HG03196 (cell line): ENCODE results near the gene SENP5.
A peak's percentile ranks its signal among the peaks of the same experiment; 100 is the strongest.
"Not testable (repeated sequence)": the region's sequence is repeated elsewhere in the genome, so short reads cannot be mapped to it uniquely, and the experiment has no call there.

Source experiments
- ATAC-seq: cut with Tn5 transposase; IDR thresholded peaks from one replicate; pipeline ENCODE4 v1.9.1; 2021; ENCODE audit not compliant: unreplicated experiment

SENP5 gene

GRCh38 chr3:196941729-196942225, 74.1 kb downstream of the SENP5 start:
- peak; percentile 17 for ATAC-seq

- ATAC-seq: peak; percentile 87
These were observed 74.7 kb downstream of the SENP5 start, which contains the start of gene NCBP2 for GRCh38 chr3:196942226-196942914. TSS of gene NCBP2 (minus strand) at chr3:196942528. CDS start at chr3:196942503, 25 bp downstream.

DNA sequence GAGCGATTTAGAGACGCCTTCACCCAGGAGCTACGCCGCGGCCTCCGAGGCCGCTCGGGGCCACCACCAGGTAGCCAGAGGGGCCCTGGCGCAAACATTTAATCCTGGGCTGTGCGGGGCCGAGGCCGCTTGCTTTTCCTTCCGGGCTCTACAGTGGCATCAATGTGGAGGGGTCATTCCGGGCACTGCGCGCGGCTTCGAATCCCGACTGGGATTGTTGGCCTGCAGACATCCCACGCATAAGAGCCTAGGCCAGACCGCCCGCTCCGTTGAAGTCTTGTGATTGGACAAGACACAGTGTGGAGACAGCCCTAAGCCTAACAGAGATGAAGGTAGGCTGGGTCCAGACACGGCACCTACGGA, 75.2 kb downstream of the SENP5 start:
- peak; percentile 6 for ATAC-seq

- not testable (repeated sequence) for ATAC-seq
These were observed 76.5 kb downstream of the SENP5 start for GRCh38 chr3:196944037-196944790.

GRCh38 chr3:196947136-196947859, 79.6 kb downstream of the SENP5 start:
- no peak for ATAC-seq

- no peak for ATAC-seq
These were observed 80.2 kb downstream of the SENP5 start for GRCh38 chr3:196947860-196948441.

DNA sequence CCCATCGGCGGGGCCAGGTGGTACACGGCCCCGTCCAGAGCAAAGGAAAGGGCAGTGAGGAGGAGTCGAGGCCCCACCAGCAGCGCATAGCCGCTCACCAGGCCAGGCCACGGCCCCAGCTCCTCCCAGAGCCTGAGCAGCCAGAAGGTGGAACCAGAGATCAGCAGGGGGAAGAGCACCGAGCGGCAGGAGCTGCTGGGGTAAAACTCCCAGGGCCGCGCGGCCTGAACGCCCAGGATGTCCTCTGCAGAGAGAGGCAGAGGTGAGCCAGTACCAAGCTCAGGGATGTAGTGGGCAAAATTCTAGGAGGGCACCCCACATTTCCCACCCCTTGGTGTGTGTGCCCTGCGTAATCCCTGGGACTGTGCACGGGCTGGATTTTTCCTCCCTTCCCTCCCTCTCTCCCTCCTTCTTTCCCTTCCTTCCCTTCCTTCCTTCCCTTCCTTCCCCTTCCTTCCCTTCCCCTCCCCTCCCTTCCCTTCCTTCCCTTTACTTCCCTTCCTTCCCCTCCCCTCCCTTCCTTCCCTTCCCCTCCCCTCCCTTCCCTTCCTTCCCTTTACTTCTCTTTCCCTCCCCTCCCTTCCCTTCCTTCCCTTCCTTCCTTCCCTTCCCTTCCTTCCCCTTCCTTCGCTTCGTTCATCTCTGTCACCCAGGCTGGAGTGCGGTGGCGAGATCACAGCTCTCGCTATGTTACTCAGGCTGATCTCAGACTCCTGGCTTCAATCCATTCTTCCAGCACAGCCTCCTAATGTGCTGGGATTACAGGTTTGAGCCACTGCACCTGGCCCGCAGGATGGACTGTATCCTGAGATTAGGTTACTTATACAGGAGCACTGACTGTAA, 80.9 kb downstream of the SENP5 start:
- ATAC-seq: no peak

DNA sequence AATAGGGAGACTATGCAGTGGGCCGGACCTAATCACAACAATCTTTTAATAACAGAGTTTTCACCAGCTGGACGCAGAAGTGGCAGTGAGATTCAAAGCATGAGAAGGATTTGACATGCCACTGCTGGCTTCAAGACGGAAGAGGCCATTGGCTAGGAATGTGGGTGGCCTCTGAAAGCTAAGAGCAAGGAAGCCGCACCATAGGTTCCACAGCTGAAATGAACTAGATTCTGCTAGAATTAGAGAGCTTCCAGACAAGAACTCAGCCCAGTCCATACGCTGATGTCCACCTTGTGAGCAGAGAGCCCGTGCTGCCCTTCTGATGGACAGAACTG, 81.5 kb downstream of the SENP5 start:
- ATAC-seq: no peak

- ATAC-seq: no peak
These were observed 82.0 kb downstream of the SENP5 start for GRCh38 chr3:196949750-196950149.

DNA sequence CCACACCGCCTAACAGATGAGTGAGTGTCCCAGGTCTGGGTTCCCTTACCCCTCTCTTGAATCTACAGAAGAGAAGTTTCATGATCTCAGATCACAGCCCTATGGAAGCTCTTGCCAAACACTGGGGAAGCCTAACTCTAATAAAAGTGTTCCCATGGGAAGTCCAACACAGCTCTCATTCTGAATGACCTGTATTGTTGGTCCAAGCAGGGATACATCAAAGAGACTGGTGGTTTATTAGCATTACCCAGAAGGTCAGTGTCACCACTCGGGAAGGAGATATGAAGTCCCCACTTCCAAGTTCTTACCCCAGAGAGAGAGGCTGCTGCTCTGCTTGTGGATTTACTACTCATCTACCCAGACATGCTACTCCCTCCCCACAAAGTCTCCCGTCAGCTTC, 83.7 kb downstream of the SENP5 start:
- no peak for ATAC-seq

DNA sequence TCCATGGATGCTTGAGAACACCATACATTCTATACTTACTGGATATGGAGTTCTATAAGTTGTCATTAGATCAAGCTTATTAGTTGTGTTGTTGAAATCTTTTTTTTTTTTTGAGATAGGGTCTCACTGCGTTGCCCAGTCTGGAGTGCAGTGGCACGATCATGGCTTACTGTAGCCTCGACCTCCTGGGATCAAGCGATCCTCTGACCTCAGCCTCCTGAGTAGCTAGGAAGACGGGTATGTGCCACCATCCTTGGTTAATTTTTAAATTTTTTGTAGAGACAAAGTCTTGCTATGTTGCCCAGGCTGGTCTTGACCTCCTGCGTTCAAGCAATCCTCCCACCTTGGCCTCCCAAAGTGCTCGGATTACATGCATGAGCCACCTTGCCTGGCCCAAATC, 87.1 kb downstream of the SENP5 start:
- ATAC-seq: no peak

DNA sequence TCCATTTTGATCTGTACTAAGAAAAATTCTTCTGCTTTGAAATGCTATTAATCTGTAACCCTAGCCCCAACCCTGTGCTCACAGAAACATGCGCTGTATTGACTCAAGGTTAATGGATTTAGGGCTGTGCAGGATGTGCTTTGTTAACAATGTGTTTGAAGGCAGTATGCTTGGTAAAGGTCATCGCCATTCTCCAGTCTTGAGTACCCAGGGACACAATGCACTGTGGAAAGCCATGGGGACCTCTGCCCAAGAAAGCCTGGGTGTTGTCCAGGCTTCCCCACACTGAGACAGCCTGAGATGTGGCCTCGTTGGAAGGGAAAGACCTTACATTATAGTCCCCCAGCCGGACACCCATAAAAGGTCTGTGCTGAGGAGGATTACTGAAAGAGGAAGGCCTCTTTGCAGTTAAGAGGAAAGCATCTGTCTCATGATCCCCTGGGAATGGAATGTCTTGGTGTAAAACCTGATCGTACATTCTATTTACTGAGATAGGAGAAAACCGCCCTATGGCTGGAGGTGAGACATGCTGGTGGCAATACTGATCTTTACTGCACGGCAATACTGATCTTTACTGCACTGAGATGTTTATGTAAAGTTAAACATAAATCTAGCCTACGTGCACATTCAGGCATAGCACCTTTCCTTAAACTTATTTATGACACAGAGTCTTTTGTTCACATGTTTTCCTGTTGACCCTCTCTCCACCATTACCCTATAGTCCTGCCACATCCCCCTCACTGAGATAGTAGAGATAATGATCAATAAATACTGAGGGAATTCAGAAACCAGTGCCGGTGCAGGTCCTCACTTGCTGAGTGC, 94.6 kb downstream of the SENP5 start:
- ATAC-seq: no peak

DNA sequence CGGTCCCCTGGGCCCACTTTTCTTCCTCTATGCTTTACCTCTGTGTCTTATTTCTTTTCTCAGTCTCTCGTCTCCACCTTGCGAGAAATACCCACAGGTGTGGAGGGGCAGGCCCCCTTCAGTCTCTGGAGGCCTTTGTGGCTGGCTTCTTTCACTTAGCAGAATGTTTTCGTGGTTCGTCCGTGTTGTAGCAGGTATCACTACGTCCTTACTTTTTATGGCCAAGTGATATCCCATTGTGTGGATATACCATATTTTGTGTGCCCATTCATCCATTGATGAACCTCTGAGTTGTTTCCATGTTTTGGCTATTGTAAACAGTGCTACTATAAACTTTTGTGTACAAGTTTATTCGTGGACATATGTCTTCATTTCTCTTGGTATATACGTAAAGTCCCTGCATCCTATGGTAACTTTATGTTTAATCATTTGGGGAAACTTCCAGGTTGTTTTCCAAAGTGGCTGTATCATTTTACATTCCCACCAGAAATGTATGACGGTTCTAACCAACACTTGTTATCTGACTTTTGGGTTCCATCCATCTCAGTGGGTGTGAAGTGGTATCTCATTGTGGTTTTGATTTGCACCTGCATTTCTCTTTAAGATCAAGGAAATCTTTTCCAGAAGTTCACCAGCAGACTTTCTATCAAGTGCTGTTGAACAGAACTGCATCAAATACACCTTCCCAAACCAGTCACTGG, 95.4 kb downstream of the SENP5 start:
- ATAC-seq: no peak

GRCh38 chr3:196963631-196963953, 95.9 kb downstream of the SENP5 start:
- ATAC-seq: no peak

DNA sequence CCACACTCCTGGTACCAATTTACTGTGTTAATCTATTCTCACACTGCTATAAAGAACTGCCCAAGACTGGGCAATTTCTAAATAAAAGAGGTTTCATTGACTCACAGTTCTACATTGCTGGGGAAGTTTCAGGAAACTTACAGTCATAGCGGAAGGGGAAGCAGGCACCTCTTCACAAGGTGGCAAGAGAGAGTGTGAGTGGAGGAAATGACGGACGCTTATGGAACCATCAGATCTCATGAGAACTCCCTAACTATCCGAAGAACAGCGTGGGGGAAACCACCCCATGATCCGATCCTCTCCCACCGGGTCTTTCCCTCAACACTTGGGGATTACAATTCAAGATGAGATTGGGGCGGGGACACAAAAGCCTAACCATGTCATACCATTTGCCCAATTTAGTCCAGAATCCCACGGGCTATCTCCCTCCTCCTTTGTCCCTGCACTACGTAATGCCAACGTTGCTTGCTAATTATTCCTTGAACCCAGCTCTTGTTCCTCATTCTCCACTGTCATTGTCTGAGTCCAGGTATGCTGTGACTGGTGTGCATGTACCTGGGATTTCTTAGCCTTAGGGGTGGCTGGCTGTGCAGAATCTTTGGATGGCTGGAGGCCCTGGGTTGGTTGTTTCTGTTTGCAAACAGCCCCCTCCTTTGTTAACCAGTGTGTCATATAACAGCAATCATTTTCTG, 97.5 kb downstream of the SENP5 start:
- ATAC-seq: no peak

DNA sequence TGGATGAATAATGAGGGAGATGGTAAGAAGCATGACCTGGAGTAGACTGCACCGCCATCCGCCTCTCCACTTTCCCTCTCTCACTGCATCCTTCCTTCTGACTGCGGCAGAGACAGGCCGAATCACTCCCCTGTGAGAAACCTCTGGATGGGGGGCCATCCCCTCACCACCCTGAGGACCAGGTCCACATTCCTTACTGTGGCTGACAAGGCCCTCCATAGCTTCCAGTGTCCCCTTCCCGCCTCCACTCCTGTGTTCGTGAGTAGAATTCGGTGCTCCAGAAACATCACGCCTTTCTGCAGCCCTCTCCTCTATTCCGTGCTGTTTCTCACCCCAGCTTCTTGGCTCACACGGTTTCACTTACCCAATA, 98.1 kb downstream of the SENP5 start:
- no peak for ATAC-seq

DNA sequence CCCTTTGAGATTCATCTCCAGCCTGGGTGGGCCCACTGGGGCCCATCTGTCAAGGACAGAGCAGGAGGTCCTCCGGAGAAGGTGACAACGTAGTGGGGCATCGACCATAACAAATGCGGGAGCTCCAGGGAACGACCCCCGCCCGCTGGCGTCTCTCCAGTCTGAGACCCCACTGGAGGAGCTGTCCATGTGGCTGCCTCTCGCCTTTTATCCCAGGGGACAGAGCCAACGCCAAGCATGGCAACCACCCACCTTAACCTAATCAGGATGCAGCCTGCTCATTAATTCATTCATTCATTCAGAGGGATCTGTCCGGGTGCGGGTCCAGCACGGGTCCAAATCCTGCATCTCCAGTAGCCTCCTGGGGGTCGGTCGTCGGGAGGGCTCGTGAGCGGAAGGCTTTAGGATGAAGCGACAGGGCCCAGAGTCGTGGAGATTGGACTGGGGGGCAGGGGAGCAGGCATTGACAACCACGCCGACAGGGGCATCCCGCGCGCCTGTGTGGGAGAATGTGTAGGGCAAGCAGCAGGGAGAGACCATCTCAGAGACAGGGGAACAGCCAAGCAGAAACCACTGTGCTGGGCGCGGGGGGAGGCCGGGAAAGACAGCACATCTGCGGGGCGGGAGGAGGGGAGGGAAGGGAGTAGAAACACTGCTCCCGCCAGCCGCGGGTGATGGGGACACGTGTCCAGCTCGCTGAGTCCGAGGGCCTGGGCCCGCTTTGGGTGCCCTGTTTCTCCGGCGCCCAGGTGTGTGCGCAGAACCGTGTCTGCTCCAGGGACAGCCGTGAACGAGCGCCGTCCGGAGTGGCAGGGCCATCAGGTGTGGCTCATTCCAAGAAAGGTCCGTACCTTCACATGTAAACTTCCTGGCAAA, 99.0 kb downstream of the SENP5 start:
- ATAC-seq: no peak
